ENCODE measurements around the gene NEK11. TPM values are rescaled to one million over a fixed set of nuclear protein-coding genes. Genes with fewer than 3 reads are reported as not detected.

Gene NEK11
- total RNA-seq, 1 donor from 2014 or later, result 1.9 TPM

GRCh38 chr3:131110087-131110486 lies 83.4 kb downstream of the NEK11 start:
- Mint-ChIP-seq H3K27me3 (no peaks in the 10 kb centered on the region), H3K4me3 (no peak overlapping the region), H3K9me3 (no peaks in the 10 kb centered on the region), H3K27ac (no peak overlapping the region), H3K36me3 (ENCODE audit: low read depth) (no peaks in the 10 kb centered on the region), H3K4me1 (no peaks in the 10 kb centered on the region)
- TF ChIP-seq, protein P1, sequence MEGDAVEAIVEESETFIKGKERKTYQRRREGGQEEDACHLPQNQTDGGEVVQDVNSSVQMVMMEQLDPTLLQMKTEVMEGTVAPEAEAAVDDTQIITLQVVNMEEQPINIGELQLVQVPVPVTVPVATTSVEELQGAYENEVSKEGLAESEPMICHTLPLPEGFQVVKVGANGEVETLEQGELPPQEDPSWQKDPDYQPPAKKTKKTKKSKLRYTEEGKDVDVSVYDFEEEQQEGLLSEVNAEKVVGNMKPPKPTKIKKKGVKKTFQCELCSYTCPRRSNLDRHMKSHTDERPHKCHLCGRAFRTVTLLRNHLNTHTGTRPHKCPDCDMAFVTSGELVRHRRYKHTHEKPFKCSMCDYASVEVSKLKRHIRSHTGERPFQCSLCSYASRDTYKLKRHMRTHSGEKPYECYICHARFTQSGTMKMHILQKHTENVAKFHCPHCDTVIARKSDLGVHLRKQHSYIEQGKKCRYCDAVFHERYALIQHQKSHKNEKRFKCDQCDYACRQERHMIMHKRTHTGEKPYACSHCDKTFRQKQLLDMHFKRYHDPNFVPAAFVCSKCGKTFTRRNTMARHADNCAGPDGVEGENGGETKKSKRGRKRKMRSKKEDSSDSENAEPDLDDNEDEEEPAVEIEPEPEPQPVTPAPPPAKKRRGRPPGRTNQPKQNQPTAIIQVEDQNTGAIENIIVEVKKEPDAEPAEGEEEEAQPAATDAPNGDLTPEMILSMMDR (IDR thresholded peaks at IDR 0.05), result no peak
- POLR2A ChIA-PET, result no interaction called here
- ATAC-seq (ENCODE audit: low read depth) (no peak), DNase-seq (no peak)
- intact Hi-C loops (cut with micrococcal nuclease), result no loop called here
- CTCF ChIA-PET, result no interaction called here

GRCh38 chr3:131114256-131114655 lies 87.6 kb downstream of the NEK11 start:
- no peaks in the 10 kb centered on the region for H3K36me3 Mint-ChIP-seq (ENCODE audit: low read depth)
- intact Hi-C loops (cut with micrococcal nuclease), result no loop called here
- no peak overlapping the region for H3K27ac Mint-ChIP-seq

DNA sequence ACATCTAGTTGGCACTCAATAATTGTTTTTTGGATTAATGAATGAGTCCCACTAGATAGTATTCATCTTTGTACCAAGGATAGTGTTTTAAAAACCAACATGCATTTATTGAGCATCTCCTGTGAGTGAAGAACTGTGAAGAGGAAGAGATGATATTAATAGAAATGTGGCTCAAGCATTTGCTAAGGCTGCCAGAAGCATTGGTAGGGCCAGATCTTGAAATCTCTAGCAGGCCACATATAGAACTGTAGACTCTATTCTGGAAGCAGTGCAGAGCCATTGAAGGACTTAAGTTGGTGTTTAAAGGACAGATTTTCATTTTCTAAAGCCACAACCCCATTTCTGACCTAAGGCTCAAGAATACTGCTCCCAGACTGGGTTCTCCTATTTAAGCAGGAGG lies 99.0 kb downstream of the NEK11 start:
- H3K4me1 Mint-ChIP-seq, result no peaks in the 10 kb centered on the region
- no peak overlapping the region for H3K4me3 Mint-ChIP-seq
- TF ChIP-seq, protein P1 (IDR thresholded peaks at IDR 0.05), result no peak
- no peaks in the 10 kb centered on the region for H3K27me3 Mint-ChIP-seq
- peaks cover 7% of the 10 kb centered on the region for H3K9me3 Mint-ChIP-seq
- intact Hi-C loops (cut with micrococcal nuclease), result no loop called here
- CTCF ChIA-PET, result no interaction called here
- ATAC-seq (ENCODE audit: low read depth) (no peak), DNase-seq (no peak)
- POLR2A ChIA-PET, result no interaction called here
- H3K36me3 Mint-ChIP-seq (ENCODE audit: low read depth), result no peaks in the 10 kb centered on the region
- H3K27ac Mint-ChIP-seq, result no peak overlapping the region

More at GRCh38 chr3:131114256-131114655, 87.6 kb downstream of the NEK11 start:
- no peak for DNase-seq
- TF ChIP-seq, protein P1 (IDR thresholded peaks at IDR 0.05), result no peak
- ChIA-PET CTCF (no interaction called here), POLR2A (no interaction called here)
- ATAC-seq (ENCODE audit: low read depth), result no peak
- no peaks in the 10 kb centered on the region for H3K4me1 Mint-ChIP-seq
- no peaks in the 10 kb centered on the region for H3K9me3 Mint-ChIP-seq
- no peak overlapping the region for H3K4me3 Mint-ChIP-seq
- no peaks in the 10 kb centered on the region for H3K27me3 Mint-ChIP-seq

DNA sequence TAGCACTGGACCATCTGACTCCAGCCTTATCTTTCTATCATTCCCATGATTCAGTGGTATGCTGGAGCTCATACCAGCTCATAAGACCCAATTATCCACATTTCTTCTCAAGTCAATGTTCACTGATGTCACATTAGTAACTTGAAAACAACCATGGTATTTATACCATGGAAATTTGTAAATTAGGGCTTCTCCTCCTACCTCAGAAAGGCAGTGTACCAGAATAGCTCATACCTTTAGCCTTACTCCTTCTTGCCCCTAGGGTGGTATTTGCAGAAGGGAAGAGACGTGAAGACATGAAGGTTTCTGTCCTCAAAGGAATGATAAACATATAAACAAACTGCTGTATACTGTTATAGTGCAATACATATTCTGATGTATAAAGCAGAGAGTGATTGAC lies 114.2 kb downstream of the NEK11 start:
- H3K27me3 Mint-ChIP-seq, result no peaks in the 10 kb centered on the region
- peaks cover 2% of the 10 kb centered on the region for H3K9me3 Mint-ChIP-seq
- POLR2A ChIA-PET, result no interaction called here
- CTCF ChIA-PET, result no interaction called here
- no peaks in the 10 kb centered on the region for H3K36me3 Mint-ChIP-seq (ENCODE audit: low read depth)
- DNase-seq, result no peak
- TF ChIP-seq, protein P1 (IDR thresholded peaks at IDR 0.05), result no peak
- no peak for ATAC-seq (ENCODE audit: low read depth)
- intact Hi-C loops (cut with micrococcal nuclease), result no loop called here
- H3K4me3 Mint-ChIP-seq, result no peak overlapping the region
- H3K27ac Mint-ChIP-seq, result no peak overlapping the region
- H3K4me1 Mint-ChIP-seq, result no peaks in the 10 kb centered on the region

DNA sequence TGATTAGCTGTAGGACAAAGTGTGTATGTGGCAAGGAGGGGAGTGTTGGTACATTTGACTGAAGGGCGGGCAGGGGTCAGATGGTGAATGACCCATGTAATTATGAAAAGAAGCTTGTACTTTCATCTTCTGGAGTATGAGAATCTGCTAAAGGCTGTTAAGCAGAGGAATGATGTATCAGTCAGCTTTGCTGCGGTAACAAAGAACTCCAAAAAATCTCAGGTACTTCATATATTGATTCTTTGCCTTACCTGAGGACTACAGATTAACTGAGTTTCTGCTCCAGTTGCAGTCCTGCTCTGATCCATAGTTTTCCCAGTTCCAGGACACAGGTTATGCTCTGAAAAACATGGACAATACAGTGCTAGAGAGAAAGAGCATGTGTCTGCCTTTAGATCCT lies 115.1 kb downstream of the NEK11 start:
- Mint-ChIP-seq H3K27ac (no peak overlapping the region), H3K9me3 (peaks cover 2% of the 10 kb centered on the region), H3K36me3 (ENCODE audit: low read depth) (no peaks in the 10 kb centered on the region), H3K27me3 (no peaks in the 10 kb centered on the region), H3K4me1 (no peaks in the 10 kb centered on the region), H3K4me3 (no peak overlapping the region)
- POLR2A ChIA-PET, result no interaction called here
- intact Hi-C loops (cut with micrococcal nuclease), result no loop called here
- ATAC-seq (ENCODE audit: low read depth) (no peak), DNase-seq (no peak)
- CTCF ChIA-PET, result no interaction called here
- TF ChIP-seq, protein P1 (IDR thresholded peaks at IDR 0.05), result no peak

All from activated B cell treated with CpG ODN at 0.5 μM for 24 hours (primary cell).